NCI-H1694 (cell line): Measurements from ENCODE around the gene MPZL3.
"Not testable (repeated sequence)": the region's sequence is repeated elsewhere in the genome, so short reads cannot be mapped to it uniquely, and the experiment has no call there.

Experiments
- DNase-seq: peaks from one replicate; lab custom pipeline; 2025; lab: John Stamatoyannopoulos, UW

MPZL3 gene

DNA sequence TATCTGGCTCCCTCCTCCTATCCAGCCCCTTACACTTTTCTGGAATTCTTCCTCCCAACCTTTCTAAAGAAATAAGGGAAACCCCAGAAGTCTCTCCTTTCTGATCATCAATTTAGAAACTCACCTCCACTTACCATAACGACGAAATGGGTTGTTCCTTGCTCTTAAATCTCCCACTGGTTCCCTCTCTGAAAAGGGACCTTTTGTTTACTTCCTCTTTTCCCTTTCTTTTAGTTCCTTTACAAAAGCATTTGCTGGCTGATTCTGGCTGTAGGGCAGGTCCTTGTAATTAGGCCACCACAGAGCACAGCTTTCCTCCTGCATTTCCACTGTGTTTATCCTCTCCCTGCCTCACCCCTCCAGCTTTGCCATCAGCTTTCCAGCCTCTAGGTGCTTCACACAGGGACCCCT is 39.4 kb downstream of the MPZL3 start:
- no peak for DNase-seq

DNA sequence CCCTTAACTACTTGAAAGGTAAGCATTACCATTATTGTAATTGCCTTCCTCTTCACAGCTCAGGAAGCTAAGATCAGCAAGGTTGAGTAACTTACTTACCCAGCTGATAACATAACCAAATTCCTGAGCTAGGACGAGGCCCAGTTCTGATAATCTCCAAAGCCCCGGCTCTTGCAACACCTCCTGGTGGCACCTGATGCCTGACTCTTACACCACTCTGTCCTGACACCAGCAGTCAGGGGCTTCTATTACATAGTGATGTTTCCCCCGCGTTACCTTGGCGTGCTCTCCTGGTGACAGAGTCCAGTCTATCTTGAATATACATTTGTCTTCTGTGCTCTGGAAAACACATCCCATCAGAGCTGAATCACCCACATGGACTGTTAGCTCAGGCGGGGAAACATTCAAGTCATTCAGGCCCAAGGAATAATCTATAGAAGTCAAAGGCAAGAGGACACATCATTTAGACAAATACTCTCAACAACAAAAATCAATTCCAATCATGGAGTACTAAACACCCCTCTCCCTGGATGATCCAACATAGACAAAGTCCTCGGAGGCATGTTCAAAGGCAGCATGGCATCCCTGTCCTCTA is 39.9 kb downstream of the MPZL3 start:
- DNase-seq, result no peak

DNA sequence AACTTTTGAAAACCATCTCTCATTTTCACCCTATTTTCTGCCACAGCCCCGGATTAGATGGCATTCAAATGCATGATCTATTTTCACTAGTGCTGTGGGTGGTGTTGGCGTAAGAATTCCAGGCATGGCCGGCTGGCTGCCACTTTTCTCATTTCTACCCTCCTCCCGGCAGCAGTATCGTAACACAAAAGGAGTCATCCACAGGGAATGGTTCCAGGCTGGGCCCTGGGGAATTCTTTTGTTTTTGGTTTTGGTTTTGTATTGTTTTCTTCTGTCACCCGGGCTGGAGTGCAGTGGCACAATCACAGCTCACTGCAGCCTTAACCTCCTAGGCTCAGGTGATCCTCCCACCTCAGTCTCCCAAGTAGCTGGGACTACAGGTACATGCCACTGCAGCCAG is 41.2 kb downstream of the MPZL3 start:
- DNase-seq, result no peak

DNA sequence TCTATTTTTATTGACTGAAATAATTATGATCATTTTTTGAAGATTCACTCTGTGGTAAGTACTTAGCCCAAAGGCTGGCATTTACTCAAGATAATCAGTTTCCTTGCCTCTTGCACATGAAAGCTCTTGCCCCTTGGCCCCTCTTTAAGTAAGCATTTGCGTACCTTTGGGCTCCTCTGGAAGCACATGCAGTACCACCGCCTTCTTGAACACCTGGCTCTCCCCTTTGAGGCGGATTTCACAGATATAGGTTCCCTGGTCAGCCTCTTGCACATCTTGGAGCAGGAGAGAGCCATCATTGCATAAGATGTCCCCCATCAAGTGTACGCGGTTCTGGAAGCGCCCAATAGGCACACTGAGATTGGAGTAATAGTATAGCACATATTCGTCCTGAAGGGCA is 41.8 kb downstream of the MPZL3 start:
- DNase-seq, result no peak

DNA sequence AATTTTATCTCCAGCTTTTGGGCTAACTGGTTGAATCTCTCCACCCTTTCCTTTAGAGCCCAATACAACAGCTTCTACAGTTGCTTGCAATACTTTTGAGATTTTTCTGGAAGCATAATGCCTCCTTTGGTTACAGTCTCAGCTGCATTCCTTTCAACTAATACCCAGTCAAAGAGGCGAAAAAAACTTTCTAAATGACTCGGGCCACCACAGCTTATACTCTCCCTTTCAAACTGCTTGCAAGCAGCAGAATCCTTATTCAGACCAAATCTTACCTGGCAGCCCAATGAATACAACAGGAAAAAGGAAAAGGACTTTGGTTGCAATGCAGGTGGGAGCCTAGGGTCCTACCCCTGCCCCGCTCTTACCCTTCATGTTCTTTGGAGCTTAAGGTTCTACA is 43.1 kb downstream of the MPZL3 start:
- DNase-seq, result no peak

DNA sequence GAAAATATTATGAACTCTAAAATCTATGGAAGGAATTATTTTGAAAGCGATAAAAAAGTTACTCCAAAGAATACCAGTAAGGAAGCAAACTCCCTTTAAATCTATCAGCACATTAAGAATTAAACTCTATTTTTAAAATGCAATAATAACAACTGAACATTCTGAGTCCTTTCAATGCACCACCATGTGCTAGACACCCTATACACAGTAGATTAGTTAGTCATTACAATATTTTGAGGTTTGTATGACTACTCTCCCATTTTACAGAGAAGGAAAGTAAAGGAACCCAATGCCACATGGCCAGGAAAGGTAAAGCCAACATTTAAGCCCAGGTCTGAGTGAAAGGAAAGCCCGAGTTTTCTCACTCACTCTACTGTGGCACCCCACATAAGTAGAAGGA is 45.1 kb downstream of the MPZL3 start:
- DNase-seq, result no peak

DNA sequence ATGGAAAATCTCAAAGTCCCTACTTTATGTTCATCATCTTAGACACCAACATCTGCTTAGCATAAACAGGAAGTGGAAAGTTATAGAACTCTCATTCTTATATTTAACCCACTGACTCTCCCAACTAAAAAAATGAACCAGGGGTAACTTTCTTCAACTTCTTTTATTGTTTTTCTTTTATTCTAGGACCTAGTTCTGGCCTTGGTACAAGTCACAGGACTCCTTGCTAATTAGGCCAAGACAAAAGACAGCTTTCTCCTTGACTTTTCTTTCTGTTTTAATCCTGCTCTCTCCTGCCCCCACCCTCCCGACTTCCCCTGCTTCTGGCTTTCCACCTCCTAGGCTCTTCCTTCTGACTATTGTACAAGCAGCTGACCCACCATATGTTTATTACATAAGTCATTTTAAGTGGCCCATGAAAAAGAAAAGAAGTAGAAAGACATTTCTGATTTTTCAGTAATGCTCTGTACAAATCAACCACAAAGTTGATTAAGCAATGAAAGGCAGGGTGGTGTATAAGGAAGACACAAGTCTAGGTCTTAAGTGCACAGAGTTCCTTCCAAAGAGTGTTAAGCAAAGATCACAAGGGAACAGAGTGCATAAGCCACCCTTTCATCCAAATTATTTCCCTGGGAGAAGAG is 45.7 kb downstream of the MPZL3 start:
- no peak for DNase-seq

DNA sequence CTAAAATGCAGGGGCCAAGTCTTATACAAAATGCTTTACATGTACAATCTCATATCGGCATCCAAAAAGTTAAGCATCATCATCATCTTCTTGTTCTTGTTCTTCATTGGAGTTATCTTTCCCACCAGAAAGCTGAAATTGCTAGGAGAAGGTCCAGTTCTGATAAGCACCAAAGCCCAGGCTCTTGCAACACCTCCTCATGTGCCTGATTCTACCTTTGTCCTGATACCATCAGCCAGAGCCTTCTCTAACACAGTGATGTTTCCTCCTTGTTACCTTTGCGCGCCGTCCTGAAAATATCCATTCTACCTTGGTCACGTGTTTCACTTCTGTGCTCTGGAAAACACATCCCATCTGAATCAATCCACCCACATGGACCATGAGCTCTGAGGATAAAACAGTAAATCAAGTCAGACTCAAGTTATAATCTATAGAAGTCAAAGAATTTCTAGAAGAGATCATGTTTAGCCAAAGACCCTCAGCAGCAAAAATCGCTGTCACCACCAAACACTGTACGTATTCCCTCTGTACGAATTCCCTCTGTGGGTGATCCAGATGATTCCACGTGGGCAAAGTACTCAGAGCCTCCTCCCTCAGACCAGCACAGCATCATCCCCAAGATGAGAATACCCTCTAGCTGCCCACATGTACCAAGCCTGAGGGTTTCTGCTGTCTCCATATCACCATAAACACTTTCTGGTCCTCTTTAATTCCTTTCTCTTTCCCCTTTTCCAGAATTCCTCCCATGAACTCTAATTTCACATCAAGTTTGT is 46.4 kb downstream of the MPZL3 start:
- no peak for DNase-seq

DNA sequence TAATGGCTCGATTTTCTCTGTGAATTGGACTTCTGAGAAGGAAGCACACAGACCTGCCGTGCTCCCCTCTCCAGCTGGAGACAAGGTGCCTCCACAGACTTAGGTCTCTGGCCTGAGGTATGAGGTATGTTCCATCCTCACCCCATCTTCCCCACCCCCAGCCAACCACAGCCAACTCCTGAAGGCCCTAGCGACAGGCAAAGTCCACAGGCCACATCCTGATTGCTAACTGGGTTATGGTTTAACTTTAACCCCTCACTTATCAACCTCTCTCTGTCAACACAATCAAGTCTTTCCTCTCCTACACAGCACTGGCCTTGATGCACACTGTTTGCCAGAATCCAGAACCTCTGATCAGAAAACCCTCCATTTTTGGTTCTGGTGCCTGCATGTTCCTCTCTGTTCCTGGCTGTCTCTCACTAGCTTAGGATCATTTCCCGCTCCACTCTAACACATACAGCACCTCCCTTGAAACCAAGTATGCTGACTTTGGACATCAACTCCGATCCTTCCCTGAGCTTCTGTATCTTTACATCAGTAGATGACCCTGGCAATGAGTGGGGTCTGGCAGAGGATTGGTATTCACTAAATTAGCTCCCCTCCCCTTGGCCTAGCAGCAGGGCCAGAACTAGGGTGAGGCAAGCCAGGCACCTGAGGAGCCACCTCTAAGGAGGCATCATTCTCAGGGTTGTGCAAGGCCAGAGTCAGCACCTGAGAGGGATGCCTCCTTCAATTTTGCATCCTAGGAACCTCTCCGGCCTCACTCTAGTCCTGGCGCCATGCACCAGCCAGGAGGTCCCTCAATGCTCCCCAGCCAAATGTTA is 49.4 kb downstream of the MPZL3 start:
- no peak for DNase-seq

DNA sequence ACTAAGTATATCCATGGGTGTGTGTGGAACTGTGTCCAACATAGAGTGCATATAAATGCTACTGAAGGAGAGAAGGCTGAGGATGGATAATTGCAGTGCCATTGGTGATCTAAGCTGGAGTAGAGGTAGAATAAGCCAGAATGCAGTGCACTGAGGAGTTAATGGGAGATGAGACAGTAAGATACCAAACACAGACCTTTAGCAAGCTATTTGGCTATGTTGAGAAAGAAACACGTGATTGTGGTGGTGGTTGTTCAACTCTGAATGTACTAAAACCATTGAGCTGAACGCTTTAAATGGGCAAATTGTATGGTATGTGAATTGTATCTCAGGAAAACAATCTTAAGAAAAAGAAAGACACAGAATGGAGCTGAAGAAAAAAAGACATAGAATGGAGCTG is 50.2 kb downstream of the MPZL3 start:
- DNase-seq, result no peak

DNA sequence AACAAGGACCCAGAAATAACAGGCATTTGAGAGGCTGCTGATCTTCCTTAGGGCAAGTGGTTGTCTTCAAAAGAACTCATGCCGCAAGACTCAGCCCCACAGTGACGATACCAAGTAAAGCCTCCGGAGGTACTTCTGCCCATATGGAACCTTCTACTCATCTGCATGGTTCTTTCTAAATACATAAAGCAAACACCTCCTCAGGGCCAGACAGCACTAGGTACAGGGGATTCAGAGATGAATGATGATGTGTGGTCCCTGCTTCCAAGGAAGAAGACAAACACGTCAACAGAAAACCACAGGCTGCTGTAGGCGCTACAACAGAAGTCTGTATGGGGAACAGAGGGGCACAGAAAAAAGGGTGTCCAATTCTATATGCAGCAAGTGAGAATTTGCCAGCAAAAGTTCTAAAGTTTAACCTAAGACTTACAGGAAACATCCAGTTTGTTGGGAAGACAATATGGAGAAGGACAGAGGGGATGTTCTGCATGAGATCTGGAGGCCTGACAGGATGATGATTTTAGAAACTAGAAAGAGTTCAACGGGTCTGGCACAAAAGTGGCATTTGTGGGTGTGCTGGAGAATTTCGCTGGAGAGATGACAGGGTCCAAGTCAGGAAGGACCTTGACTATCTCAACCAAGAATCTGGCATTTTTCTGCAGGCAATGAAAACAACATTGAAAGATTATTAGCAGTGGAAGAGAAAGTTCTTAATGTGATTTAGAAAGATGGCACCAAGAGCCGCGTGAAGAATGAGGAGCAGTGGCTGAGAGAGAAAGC is 51.1 kb downstream of the MPZL3 start:
- DNase-seq, result no peak

DNA sequence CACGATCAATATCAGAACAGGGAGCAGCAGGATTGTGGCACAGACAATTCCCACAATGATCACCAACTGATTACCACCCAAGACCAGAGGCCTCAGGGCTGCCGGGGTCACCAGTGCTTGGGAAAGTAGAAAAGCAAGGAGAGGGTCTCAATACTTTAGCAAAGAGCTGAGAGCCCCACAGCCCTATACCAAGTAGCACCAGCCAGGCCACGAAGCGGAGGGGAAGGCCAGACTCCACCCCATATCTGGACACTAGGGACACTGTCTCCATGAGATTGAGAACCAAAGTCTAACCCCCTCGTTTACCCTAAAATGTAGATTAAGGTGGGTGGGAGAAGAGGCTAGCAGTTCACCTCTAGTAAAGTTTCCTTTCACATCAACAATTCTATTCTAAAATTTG is 51.7 kb downstream of the MPZL3 start:
- DNase-seq, result no peak

DNA sequence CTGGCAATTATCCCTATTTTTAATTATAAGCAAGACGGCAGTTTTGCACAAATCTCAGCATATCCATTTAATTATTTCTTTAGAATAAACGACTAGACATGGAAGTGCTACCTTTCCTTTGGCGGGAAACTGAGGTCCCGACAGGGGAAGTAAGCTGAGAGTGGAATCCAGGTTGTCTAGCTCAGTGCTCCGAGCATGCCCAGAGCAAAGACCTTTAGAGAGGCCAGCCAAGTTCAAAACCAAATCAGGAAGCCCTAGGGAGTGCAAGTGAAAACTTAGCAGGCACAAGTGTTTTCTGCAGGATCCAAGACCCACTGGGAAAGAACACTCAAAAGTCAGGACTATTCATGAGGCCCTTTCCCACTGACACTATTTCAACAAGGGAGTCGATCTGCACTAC is 53.0 kb downstream of the MPZL3 start:
- no peak for DNase-seq

DNA sequence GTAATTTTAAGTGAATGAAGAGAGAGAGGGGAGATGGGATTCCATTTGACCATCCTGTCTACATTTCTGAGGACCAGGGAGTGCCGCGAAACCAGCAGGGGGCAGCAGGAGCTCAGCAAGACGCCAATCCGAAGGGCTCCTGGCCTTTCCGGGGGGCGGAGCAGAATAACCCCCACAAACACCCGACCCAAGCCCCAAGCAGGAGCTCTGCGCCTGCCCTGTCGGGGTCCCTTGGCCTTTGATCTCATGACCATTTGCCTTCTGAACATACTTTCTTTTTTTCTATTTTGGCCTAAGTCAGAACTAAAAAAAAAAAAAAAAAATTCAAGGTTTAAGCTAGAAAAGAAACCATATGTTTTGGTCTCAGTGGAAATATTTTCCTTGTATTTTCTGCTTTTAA is 53.8 kb downstream of the MPZL3 start:
- no peak for DNase-seq

DNA sequence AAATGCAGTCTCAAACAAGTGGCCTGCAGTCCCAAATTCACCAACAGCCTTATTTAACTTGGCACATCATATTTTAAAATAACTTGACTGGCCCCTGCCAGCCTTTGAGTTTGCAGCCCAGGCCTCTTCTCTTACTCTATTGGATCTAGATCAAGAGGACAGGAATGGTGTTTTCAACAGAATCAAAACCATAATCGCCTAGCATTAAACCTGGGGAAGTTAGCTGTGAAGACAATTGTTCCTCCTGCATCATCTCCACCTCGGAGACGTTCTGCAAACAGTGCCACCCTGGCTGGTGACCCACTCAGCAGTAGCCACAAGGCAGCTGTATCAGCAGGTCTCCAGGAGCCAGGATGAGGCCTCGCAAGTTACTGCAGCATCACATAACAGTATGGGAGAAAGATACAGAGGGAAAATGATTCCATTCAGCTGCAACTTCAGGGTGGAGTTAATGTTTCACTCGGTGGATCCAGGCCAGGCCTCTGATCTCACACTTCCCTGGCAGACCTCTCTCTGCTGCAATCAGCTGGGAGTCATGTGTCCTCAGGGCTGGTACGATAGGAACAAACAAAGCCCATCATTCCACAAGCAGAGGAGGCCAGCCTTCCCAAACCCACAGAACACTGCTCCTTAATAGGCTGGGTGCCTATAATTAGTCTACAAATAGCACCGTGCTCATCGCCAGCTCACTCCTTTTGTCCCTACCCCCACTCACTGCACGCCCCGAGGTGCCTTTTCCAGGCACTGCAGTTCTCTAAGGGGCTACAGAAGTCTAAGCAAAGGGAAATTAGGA is 57.1 kb downstream of the MPZL3 start:
- no peak for DNase-seq

DNA sequence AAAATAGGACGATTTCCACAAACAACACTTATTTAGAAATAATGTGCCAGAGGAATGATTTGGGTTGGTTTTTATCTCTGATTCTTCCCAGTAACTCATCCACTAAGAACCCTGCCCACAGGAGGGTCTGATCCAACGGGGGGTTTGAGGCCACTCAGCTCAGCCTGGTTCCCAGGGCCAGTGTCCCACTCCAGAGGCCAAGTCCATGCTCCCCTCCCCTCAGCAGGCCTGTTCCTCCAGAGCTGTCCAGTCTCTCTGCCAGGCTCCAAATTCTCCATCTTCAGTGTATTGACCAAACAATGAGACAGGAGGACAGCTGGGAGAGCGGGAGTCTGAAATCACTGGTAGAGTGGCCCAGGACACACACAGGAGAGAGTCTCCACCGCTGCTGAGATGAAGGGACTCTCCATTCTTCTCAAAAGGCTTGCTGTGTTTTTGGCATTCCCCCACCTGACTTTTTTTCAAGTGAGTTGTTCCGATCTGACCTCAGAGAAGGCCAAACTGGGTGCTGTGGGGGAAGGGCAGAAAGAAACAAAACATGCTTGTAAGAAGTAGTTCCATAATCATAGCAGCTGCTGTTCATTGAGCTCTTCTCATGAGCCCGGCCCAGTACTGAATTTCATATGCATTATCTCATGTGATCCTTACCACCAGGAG is 58.1 kb downstream of the MPZL3 start:
- DNase-seq, result no peak

DNA sequence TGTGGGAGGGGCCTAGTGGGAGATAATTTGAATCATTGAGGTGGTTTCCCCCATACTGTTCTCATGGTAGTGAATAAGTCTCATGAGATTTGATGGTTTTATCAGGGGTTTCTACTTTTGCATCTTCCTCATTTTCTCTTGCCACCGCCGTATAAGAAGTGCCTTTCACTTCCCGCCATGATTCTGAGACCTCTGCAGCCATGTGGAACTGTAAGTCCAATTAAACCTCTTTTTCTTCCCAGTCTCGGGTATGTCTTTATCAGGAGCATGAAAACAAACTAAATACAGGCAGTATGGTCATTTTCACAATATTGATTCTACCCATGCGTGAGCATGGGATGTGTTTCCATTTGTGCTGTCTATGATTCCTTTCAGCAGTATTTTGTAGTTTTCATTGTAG is 59.3 kb downstream of the MPZL3 start:
- not testable (repeated sequence) for DNase-seq

DNA sequence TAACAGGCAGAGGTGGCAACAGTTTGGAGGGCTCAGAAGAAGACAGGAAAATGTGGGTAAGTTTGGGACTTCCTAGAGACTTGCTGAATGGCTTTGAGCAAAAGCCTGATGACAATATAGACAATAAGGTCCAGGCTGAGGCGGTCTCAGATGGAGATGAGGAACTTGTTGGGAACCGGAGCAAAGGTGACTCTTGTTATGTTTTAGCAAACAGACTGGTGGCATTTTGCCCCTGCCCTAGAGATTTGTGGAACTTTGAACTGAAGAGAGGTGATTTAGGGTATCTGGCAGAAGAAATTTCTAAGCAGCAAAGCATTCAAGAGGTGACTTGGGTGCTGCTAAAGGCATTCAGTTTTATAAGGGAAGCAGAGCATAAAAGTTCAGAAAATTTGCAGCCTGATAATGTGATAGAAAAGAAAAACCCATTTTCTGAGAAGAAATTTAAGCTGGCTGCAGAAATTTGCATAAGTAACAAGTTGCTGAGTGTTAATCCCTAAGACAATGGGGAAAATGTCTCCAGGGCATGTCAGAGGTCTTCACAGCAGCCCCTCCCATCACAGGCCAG is 61.1 kb downstream of the MPZL3 start:
- DNase-seq, result not testable (repeated sequence)

DNA sequence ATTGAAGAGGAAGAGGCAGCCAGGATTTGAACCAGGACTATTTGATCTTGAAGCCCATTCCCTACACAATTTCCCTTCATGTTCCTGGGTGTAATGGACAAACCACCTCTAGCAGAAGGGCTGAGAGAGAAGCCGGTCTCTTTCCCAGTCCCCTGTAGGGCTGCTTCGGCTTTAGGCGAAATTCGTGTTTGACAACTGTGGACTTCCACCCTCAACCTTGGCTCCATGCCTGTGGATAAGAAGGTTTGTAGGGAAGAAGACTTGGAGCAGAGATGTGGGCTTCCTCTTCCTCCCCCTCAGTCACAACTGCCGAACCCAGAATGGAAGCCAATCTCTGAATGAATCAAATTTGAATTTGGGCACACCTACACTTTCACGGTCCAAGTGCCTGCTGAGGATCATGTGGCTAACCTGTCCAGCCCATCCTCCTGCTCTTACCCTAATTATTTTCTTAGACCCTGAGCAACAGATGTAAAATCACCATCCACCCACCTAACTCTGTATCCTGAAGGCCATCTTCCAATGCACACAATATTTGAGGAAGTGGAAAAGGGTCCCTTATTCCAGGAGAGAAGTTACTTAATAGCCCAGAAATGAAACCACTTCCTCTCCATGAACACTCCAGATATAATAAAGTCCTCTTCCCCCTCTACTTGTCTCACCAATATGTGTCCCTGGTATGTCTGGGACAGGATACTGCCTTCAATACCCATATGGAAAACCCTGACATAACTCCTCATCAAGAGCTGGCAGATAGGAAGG is 65.6 kb downstream of the MPZL3 start:
- no peak for DNase-seq
